Stimulated activated CD8-positive, alpha-beta memory T cell treated with anti-CD3 and anti-CD28 coated beads, Interleukin-15, amount 100 ng/mL, for 48 hours (primary cell): Measurements from ENCODE around the gene OR1N2.
"Not testable (repeated sequence)": the region's sequence is repeated elsewhere in the genome, so short reads cannot be mapped to it uniquely, and the experiment has no call there.

Experiments
- DNase-seq, 2 donors: peaks; one replicate each; pipeline ENCODE4 v3.0.0-alpha.2; 2020; ENCODE audit warnings: low read depth in 2 of 2

The OR1N2 gene

GRCh38 chr9:122552812-122553211 lies at the start of gene OR1N2:
Gene OR1N2, plus strand, starts transcription at chr9:122553112. Its CDS starts 100 bp downstream, at chr9:122553212.
- DNase-seq = no peak

DNA sequence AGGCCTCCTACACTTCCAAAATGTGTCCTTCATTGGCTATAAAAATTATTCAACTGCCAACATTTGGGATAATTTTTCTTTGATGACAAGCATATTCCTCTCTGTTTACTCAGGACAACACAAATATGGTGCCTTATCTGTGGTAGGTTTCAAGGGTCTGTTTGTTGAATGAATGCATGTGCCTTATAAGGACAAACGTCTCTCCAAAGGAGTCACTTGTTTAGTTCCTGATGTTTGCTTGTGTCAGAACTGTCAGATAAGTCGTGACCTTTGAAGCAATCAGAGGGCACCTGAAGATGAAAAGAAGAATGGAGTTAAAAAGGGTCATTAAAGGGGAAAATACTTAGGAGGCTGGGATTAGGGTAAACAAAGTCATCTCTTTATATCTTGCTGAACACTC lies 45.9 kb upstream of the OR1N2 start:
- DNase-seq = no peak

DNA sequence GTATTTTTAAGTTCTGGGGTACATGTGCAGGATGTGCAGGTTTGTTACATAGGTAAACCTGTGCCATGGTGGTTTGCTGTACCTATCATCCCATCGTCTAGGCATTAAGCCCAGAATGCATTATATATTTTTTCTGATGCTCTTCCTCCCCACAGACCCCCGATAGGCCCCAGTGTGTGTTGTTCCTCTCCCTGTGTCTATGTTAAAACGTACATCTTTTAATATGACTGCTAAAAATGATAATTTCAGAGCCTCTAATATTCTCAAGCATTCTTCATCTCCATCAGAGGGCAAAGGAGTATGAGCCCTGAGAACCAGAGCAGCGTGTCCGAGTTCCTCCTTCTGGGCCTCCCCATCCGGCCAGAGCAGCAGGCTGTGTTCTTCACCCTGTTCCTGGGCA lies 42.4 kb upstream of the OR1N2 start, which contains the start of gene OR1J2:
TSS of gene OR1J2 (plus strand) at position 301 of the 400 bp plus-strand sequence. CDS start at position 301, 0 bp downstream.
- DNase-seq = no peak

DNA sequence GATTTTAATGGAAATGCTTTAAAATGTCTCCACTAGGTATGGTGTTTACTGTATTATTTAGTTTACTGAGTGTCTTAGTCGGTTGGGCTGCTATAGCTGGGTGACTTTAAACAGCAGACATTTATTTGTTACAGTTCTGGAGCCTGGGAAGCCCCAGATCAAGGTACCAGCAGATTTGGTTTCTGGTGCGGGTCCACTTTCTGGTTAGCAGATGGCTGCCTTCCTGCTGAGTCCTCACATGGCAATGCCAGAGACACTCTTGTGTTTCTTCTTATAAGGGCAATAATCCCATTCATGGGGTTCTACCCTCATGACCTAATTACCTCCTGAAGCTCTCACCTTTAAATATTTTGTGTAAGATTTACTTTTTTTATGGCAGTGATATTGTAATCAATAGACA lies 34.7 kb upstream of the OR1N2 start:
- no peak for DNase-seq

DNA sequence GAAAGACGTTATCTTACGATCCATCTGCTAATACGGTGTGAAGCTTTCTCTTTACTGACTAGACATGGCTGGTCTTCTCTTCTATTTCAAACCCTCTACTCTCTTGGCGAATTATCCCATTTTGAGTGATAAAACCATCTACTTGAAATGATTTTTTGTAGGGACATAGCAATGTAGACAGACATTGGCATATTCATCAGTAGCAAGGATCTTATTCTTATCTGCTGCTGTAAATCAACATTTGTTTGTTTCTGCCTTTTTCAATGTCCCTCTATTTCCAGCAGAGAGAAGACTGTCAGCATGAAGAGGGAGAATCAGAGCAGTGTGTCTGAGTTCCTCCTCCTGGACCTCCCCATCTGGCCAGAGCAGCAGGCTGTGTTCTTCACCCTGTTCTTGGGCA lies 34.1 kb upstream of the OR1N2 start, which contains the start of gene OR1J4:
TSS of gene OR1J4 (plus strand) at position 301 of the 400 bp plus-strand sequence. CDS start at position 301, 0 bp downstream.
- DNase-seq = no peak

GRCh38 chr9:122519376-122519775 lies 33.5 kb upstream of the OR1N2 start:
- DNase-seq = no peak

GRCh38 chr9:122526602-122527001 lies 26.3 kb upstream of the OR1N2 start:
- DNase-seq = peak; percentile 4 to 15

DNA sequence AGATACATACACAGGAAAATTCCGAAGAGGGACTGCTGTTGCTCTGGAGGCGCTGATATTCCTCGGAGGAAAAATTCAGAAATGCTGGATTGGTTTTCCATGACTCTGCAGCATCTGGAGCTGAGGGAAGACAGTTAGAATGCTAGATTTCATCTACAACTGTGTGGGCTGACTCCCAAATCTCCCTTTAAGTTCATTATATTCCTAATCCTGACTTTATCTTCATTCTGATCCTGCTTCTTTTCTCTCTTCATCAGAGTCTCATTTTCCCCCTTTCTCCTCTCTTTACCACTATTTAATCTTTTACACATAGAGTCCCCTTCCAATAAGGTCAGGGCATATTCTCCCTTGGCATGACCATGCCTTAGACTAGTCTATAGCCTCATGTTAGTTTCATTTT lies 25.7 kb upstream of the OR1N2 start, which contains the start of gene OR1N1:
TSS of gene OR1N1 (minus strand) at position 101 of the 400 bp plus-strand sequence. CDS start at position 101, 0 bp downstream.
- no peak for DNase-seq

DNA sequence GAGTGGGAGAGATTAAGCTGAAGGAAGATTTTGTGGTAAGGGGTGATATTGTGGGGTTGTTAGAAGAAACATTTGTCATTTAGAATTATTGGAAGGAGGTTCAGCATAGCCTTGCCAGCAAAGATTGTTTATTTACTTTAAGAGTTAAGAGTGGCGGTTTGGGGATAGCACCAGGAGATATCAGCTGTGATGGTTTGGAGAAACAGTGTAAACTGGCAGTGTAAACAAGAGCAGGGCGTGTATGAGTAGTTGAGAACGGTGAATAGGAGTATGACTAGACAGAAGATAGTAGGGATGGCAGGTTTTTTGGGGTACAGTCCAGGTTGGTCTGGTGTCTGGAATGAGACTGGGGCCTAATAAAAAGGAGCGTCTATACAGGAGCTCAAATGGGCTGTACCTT lies 21.8 kb upstream of the OR1N2 start:
- DNase-seq = not testable (repeated sequence)

DNA sequence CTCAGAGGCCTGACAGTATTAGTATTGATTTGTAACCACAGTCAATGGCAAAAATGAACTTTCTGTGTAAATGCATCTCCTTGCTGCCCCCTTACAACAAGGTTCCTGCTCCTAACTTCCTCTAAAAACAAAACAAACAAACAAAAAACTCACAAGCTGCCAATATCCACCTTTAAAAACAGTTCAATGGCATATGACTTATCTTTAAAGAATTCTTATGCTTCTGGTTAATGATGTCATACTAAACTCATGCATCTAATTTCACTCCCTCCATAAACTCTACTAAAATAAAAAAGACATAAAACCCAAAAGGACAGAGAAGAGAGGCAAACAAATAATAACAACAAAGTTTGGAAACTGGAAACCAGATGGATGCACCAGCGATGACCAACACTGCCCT lies 16.8 kb upstream of the OR1N2 start:
- DNase-seq = no peak

DNA sequence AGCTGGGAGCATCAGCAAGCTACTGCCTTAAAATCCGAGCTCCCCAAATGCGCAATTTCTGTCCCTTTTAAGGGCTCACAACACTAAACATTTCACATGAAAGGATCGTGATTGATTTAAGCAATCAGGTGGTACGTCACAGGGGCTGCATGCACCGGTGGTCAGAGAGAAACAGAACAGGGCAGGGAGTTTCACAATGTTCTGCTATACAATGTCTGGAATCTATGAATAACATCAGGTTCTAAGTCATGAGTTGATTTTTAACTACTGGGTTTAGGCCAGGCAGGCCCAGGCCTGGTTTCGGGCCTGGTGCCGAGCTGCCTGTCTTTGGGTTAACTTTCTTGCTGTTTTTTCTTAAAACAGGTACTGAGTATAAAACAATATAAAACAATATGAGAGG lies 15.8 kb upstream of the OR1N2 start:
- not testable (repeated sequence) for DNase-seq

DNA sequence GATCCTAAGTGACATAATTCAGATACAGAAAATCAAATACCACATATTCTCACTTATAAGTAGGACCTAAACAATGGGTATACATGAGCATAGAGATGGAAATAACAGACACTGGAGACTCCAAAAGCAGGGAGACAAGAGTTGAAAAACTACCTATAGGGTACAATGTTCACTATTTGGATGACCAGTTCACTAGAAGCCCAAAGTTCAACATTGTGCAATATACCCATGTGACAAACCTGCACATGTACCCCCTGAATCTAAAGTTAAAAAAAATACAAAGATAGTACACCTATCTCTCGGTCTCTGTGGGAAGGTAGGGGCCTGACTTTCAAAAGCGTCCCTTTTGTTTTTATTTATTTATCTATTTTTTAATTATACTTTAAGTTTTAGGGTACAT lies 14.2 kb upstream of the OR1N2 start:
- DNase-seq = no peak

DNA sequence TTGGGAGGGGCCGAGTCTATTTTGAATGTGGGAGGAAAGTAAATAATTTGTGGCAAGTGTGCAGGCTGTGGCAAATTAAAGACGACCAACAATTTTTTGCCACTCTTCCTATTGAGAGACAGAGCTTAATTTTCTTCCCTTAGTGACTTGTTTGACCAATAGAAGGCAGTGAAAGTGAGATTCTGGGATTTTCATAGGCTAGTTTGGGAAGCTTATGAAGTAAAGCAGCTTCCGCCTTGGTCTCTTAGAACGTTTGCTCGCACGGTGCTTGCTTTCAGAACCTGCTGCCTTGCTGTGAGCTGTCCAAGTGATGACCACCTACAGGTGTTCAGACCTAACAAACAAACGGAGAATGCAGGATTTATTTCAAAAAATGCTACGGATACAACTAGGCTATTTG lies 6.7 kb upstream of the OR1N2 start:
- no peak for DNase-seq

- no peak for DNase-seq
Observed at GRCh38 chr9:122551371-122551770, 1.5 kb upstream of the OR1N2 start.

- DNase-seq = no peak
Observed at GRCh38 chr9:122561446-122561845, 8.5 kb downstream of the OR1N2 start.

DNA sequence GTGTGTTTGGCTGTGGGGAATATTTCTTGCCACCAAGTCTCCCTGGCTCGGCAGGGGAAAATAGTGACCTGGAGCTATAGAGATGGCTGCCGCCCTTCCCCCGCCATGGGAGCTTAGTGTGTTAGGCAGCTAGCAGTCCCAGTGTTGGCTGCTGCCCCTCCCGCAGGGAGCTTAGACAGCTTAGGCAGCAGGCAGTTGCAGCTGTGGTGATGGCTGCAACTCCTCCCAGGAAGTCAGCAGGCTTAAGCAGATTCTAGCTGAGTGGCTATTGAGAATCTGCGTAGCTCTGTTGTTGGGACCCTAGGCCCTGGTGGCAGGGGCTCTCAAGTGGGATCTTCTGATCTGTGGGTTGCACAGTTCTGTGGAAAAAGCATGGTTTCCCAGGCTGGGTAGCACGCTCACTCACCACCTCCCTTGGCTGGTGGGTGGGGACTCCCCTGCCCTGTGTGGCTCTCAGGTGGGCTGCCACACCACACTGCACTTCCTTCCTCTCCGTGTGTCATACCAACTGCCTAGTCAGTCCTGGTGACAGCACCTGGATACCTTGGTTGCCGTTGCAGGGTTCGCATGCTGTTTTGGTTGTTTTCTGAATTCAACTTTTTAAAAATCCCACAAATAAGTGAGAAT lies 9.3 kb downstream of the OR1N2 start:
- DNase-seq = peak; percentile 36 to 38

GRCh38 chr9:122567901-122568300 lies 15.0 kb downstream of the OR1N2 start:
- no peak for DNase-seq

GRCh38 chr9:122572456-122572855 lies 19.5 kb downstream of the OR1N2 start:
- DNase-seq = no peak

- DNase-seq = no peak
Observed at GRCh38 chr9:122579874-122580273, 27.0 kb downstream of the OR1N2 start.

DNA sequence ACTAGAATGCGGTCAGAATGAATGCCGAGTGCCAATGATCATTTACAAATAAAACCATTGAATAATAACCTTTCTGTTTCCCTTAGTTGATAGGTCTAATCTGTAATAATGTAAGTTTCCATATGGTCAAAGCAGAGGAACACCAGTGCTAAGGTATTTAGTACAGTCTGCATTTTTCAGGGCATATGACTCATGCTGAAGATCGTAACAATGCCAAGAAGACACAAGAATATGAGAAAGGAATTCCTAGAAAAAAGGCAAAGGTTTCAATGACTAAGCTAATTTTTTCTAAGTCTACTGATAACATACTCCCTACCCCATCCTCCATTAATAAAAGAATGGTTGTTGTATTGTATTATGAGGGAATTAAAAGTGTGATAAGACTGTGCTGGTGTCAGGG lies 27.4 kb downstream of the OR1N2 start:
- DNase-seq = no peak

GRCh38 chr9:122583284-122583683 lies 30.4 kb downstream of the OR1N2 start, which contains the start of gene OR1L8:
Gene OR1L8, minus strand, starts transcription at chr9:122583384. Its CDS starts 14,907 bp downstream, at chr9:122568477.
- not testable (repeated sequence) for DNase-seq
